CD8-positive, alpha-beta memory T cell (primary cell): Measurements from ENCODE around the gene KRTCAP2. TPM values are rescaled to one million over a fixed set of nuclear protein-coding genes. Genes with fewer than 3 reads are reported as not detected.

ENCODE experiments used
- CTCF ChIA-PET: fragments of 350-600 bp; sonication (Branson Sonifier 250); formaldehyde crosslinking; loops from one replicate; lab custom pipeline; 2021; ENCODE audit warnings: antibody characterized with exemption; lab: Charles Lee
- POLR2A ChIA-PET: fragments of 350-600 bp; sonication (Branson Sonifier 250); formaldehyde crosslinking; loops from one replicate; lab custom pipeline; 2021; ENCODE audit warnings: antibody characterized with exemption; lab: Charles Lee
- DNase-seq, 5 donors: peaks; one replicate each; pipeline versions ENCODE4 v3.0.0 to v3.0.0-alpha.2; 2020 to 2022; ENCODE audit warnings: mixed read lengths in 1 of 5
- H3K27ac ChIP-seq: one replicate; pipeline ENCODE4 v1.7.0; 2013; ENCODE audit warnings: low read depth, mild to moderate bottlenecking, low read length, moderate library complexity
- H3K27me3 ChIP-seq: 2 replicates; pipeline ENCODE4 v1.7.0; 2013; ENCODE audit warnings: low read length, mild to moderate bottlenecking; ENCODE audit not compliant: insufficient read depth, poor library complexity, severe bottlenecking
- H3K36me3 ChIP-seq: 2 replicates; pipeline ENCODE4 v1.7.0; 2013; ENCODE audit warnings: mild to moderate bottlenecking, low read length, moderate library complexity; ENCODE audit not compliant: insufficient read depth
- H3K4me1 ChIP-seq: 2 replicates; pipeline ENCODE4 v1.7.0; 2013; ENCODE audit warnings: mild to moderate bottlenecking, low read length, moderate library complexity; ENCODE audit not compliant: insufficient read depth
- H3K4me3 ChIP-seq: 2 replicates; pipeline ENCODE4 v1.7.0; 2013; ENCODE audit warnings: mild to moderate bottlenecking, low read length
- H3K9me3 ChIP-seq: 2 replicates; pipeline ENCODE4 v1.7.0; 2013; ENCODE audit warnings: mild to moderate bottlenecking, low read length
- H3K27ac Mint-ChIP-seq, 8 donors: one replicate each; pipeline ENCODE4 v1.8.0; 2020 to 2021; ENCODE audit warnings: mixed read lengths in 8 of 8, mild to moderate bottlenecking in 6 of 8, inconsistent platforms in 3 of 8, moderate library complexity in 3 of 8
- H3K27me3 Mint-ChIP-seq, 2 donors: one replicate each; pipeline ENCODE4 v1.8.0; 2020 to 2021; ENCODE audit warnings: mixed read lengths in 2 of 2, mild to moderate bottlenecking in 1 of 2, moderate library complexity in 1 of 2
- H3K36me3 Mint-ChIP-seq, 3 donors: one replicate each; pipeline ENCODE4 v1.8.0; 2020 to 2021; ENCODE audit warnings: mixed read lengths in 3 of 3, inconsistent platforms in 1 of 3, mild to moderate bottlenecking in 1 of 3
- H3K4me1 Mint-ChIP-seq, 3 donors: one replicate each; pipeline ENCODE4 v1.8.0; 2020 to 2021; ENCODE audit warnings: mixed read lengths in 3 of 3, inconsistent platforms in 1 of 3, mild to moderate bottlenecking in 1 of 3
- H3K4me3 Mint-ChIP-seq, 7 donors: one replicate each; pipeline ENCODE4 v1.8.0; 2020 to 2021; ENCODE audit warnings: mixed read lengths in 7 of 7, mild to moderate bottlenecking in 6 of 7, moderate library complexity in 4 of 7, inconsistent platforms in 2 of 7
- H3K9me3 Mint-ChIP-seq, 5 donors: one replicate each; pipeline ENCODE4 v1.8.0; 2020 to 2022; ENCODE audit warnings: mixed read lengths in 5 of 5, mild to moderate bottlenecking in 3 of 5, moderate library complexity in 2 of 5, inconsistent platforms in 1 of 5
- polyA plus RNA-seq: library from polyadenylated mRNA; unstranded; fragments of 300-500 nt; fragmentation: Illumina TruSeq; gene quantifications from one replicate; pipeline ENCODE4 v1.2.3, GENCODE V29; 2021
- total RNA-seq, 2 experiments: library from RNA; stranded (reverse); gene quantifications; one replicate each; pipeline ENCODE4 v1.2.3, GENCODE V29; 2021

Gene KRTCAP2
- total and polyA plus RNA-seq, 3 experiments from 2014 or later = 181 to 576 (median 207) TPM

GRCh38 chr1:155131856-155132255 is 41.2 kb downstream of the KRTCAP2 start:
- Histone ChIP-seq H3K4me1 (peaks cover 38% of the 10 kb centered on the region), H3K4me3 (no peak overlapping the region), H3K27ac (no peak overlapping the region), H3K9me3 (no peaks in the 10 kb centered on the region), H3K36me3 (no peaks in the 10 kb centered on the region), H3K27me3 (no peaks in the 10 kb centered on the region)
- H3K9me3 Mint-ChIP-seq = no peaks in the 10 kb centered on the region
- peak overlapping the region in 2 of 7 donors; percentile 16 to 37 for H3K4me3 Mint-ChIP-seq
- peaks cover 0 to 12% (median 0%) of the 10 kb centered on the region in 3 donors for H3K36me3 Mint-ChIP-seq
- peaks cover 35 to 46% (median 37%) of the 10 kb centered on the region in 3 donors for H3K4me1 Mint-ChIP-seq
- ChIA-PET CTCF (interaction anchor here (1.2 to 1.9 kb wide), 3 partner anchors 8 to 47 kb away, joined by 3 to 9 read pairs (median 4); partner anchors contain the start of genes DPM3 and KRTCAP2), POLR2A (no interaction called here)
- peak overlapping the region in 3 of 8 donors; percentile 12 to 50 (median 33) for H3K27ac Mint-ChIP-seq
- no peak for DNase-seq
- H3K27me3 Mint-ChIP-seq = peaks cover 19 to 29% of the 10 kb centered on the region in 2 donors

DNA sequence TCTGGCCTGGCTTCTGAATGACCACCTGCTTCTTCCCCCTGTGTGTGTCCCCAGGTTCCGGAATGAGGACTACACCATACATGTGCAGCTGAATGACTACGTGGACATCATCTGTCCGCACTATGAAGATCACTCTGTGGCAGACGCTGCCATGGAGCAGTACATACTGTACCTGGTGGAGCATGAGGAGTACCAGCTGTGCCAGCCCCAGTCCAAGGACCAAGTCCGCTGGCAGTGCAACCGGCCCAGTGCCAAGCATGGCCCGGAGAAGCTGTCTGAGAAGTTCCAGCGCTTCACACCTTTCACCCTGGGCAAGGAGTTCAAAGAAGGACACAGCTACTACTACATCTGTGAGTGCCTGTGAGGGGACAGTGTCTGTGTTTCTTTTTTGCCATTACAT is 41.8 kb downstream of the KRTCAP2 start:
- no peaks in the 10 kb centered on the region for H3K36me3 ChIP-seq
- no peaks in the 10 kb centered on the region for H3K27me3 ChIP-seq
- H3K4me1 ChIP-seq = peaks cover 40% of the 10 kb centered on the region
- Mint-ChIP-seq H3K27ac (no peak overlapping the region), H3K36me3 (peaks cover 0 to 10% (median 0%) of the 10 kb centered on the region in 3 donors), H3K4me3 (peak overlapping the region in 2 of 7 donors; percentile 16 to 37), H3K4me1 (peaks cover 35 to 46% (median 38%) of the 10 kb centered on the region in 3 donors), H3K9me3 (no peaks in the 10 kb centered on the region), H3K27me3 (peaks cover 19 to 31% of the 10 kb centered on the region in 2 donors)
- CTCF ChIA-PET = interaction anchor here (1.2 to 1.9 kb wide), 3 partner anchors 9 to 46 kb away, joined by 3 to 9 read pairs (median 4); partner anchors contain the start of genes DPM3 and KRTCAP2
- no peak for DNase-seq
- H3K4me3 ChIP-seq = no peak overlapping the region
- POLR2A ChIA-PET = no interaction called here
- H3K9me3 ChIP-seq = no peaks in the 10 kb centered on the region
- no peak overlapping the region for H3K27ac ChIP-seq

DNA sequence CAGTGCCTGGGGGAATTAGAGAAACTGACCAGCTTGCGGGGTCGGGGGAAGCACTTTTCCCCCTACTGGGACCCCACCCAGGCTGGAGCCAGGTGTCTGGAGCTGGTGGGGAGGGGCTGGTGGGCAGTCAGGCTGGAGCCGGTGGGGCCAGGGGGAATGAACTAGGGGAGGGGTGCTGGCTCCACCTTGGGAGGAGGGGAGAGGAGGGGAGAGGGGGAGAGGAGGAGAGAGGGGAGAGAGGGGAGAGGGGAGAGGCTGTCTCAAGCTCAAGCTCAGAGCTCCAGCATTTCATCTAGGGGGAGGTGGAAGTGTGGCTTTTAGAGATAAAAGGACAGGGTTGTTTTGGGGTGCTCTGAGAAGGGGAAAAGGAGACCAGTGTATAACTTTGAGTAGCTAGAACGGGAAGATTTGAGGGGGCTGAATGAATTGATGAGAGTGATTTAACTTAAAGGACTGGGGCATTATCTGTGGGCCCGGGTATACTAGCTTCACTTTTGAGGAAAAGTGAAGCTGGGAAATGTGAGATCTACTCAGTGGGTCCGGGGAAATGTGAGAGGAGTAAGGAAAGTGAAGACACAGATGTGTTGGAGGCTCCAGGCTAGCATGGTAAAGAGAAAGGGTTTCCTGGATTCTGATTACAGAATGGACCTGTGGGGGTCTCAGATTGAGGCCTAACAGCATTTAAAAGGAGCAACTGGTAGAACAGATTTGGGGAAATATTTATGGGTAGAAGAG is 42.7 kb downstream of the KRTCAP2 start:
- POLR2A ChIA-PET = no interaction called here
- H3K4me1 Mint-ChIP-seq = peaks cover 32 to 41% (median 33%) of the 10 kb centered on the region in 3 donors
- H3K9me3 ChIP-seq = no peaks in the 10 kb centered on the region
- H3K4me1 ChIP-seq = peaks cover 41% of the 10 kb centered on the region
- no peaks in the 10 kb centered on the region for H3K9me3 Mint-ChIP-seq
- CTCF ChIA-PET = interaction anchor here (1.2 to 3.0 kb wide), 4 partner anchors 39 to 46 kb away, joined by 3 to 12 read pairs (median 6); partner anchors contain the start of gene KRTCAP2
- peak overlapping the region; percentile 6 for H3K27ac ChIP-seq
- H3K27ac Mint-ChIP-seq = peak overlapping the region in 2 of 8 donors; percentile 13 to 77
- peaks cover 0 to 4% (median 0%) of the 10 kb centered on the region in 3 donors for H3K36me3 Mint-ChIP-seq
- H3K27me3 ChIP-seq = no peaks in the 10 kb centered on the region
- DNase-seq = no peak
- H3K4me3 ChIP-seq = no peak overlapping the region
- peak overlapping the region in 1 of 7 donors; percentile 37 for H3K4me3 Mint-ChIP-seq
- H3K27me3 Mint-ChIP-seq = peaks cover 16 to 31% of the 10 kb centered on the region in 2 donors
- H3K36me3 ChIP-seq = no peaks in the 10 kb centered on the region

DNA sequence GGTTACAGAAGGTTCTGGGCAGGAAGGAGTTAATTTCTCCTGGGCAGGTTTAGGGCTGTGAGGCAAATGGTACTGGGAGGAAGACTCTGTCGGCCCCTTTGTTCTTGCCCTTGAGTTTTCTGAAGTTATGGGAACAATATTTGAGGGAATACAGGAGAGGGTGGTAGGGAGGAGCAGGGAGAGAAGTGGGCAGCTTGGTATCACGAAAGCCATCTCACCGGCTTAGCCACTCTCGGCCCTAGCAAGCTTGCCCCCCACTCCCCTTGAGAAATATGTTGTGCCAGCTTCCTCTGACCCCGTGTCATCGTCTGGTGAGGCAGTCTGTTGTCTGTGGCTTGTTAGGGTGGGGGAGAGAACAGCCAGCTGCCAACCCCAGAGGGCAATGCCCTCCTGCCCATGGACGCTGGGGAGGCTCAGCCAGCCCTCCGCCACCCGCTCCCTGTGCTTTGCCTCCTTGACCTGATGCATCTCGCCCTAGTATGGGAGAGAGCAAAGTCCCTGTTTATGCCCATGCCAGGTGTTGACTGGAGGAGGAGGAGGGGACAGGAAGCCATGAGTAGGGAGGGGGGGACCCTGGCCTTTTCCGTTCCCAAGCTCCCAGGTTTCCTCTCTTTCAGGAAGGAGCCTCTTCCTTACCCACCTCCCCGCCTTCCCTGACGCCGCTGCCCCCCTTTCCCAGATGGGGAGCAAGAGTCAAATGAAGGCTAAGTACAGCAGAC is 44.2 kb downstream of the KRTCAP2 start:
- Histone ChIP-seq H3K9me3 (no peaks in the 10 kb centered on the region), H3K36me3 (no peaks in the 10 kb centered on the region), H3K4me1 (peaks cover 34% of the 10 kb centered on the region), H3K4me3 (peak overlapping the region; percentile 58), H3K27ac (no peak overlapping the region), H3K27me3 (no peaks in the 10 kb centered on the region)
- ChIA-PET CTCF (interaction anchor here (0.9 to 3.0 kb wide), 6 partner anchors 14 to 67 kb away, joined by 3 to 12 read pairs (median 4); partner anchors contain the start of gene KRTCAP2), POLR2A (no interaction called here)
- Mint-ChIP-seq H3K27ac (peak overlapping the region in 4 of 8 donors; percentile 13 to 81 (median 61)), H3K4me1 (peaks cover 23 to 30% (median 23%) of the 10 kb centered on the region in 3 donors), H3K27me3 (peaks cover 16 to 34% of the 10 kb centered on the region in 2 donors), H3K9me3 (no peaks in the 10 kb centered on the region), H3K4me3 (peak overlapping the region; percentile 68 to 89 (median 79)), H3K36me3 (no peaks in the 10 kb centered on the region)
- DNase-seq = peak in 1 of 5 donors; percentile 31

DNA sequence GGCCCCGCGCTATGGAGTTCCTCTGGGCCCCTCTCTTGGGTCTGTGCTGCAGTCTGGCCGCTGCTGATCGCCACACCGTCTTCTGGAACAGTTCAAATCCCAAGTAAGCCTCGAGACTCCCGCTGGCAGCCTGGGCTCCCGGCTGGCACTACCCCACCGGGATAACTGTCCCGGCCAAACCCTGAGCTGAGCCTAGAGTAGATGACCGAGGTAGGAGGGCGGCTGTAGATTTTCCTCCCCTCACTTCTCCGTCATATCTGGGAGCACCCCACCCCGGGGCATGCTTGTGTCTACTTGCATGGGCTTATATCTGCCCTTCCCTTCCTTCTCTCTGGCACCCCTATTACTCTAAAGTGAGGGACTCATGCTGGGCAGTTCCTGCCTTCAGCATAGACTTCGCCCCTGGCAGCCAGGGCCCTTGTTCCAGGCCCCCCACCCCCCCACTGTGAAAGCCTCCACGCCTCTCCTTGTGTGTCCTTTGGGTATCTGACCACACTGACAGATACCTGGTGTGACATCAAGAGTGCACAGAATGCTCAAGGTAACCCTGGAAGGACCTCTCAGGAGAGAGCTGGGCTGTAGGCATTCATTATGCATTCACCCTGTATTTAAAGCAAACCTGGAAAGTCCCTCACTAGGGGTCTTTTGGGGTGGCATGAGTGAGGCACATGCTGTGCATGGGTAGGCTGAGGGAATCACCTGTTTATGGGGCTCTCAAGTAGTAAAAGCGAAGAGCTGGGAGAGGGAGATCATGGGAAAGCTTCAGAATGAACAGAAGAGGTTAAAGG is 44.9 kb downstream of the KRTCAP2 start:
- peak overlapping the region in 5 of 8 donors; percentile 13 to 71 (median 47) for H3K27ac Mint-ChIP-seq
- no peak for DNase-seq
- no peaks in the 10 kb centered on the region for H3K9me3 Mint-ChIP-seq
- Histone ChIP-seq H3K9me3 (no peaks in the 10 kb centered on the region), H3K27me3 (no peaks in the 10 kb centered on the region), H3K4me3 (peak overlapping the region; percentile 58), H3K4me1 (peaks cover 34% of the 10 kb centered on the region), H3K36me3 (no peaks in the 10 kb centered on the region), H3K27ac (peak overlapping the region; percentile 55)
- peak overlapping the region; percentile 68 to 89 (median 79) for H3K4me3 Mint-ChIP-seq
- H3K4me1 Mint-ChIP-seq = peaks cover 23 to 30% (median 23%) of the 10 kb centered on the region in 3 donors
- no peaks in the 10 kb centered on the region for H3K36me3 Mint-ChIP-seq
- H3K27me3 Mint-ChIP-seq = peaks cover 16 to 34% of the 10 kb centered on the region in 2 donors
- CTCF ChIA-PET = interaction anchor here (0.9 to 3.0 kb wide), 6 partner anchors 15 to 67 kb away, joined by 3 to 12 read pairs (median 4); partner anchors contain the start of gene KRTCAP2
- POLR2A ChIA-PET = no interaction called here

DNA sequence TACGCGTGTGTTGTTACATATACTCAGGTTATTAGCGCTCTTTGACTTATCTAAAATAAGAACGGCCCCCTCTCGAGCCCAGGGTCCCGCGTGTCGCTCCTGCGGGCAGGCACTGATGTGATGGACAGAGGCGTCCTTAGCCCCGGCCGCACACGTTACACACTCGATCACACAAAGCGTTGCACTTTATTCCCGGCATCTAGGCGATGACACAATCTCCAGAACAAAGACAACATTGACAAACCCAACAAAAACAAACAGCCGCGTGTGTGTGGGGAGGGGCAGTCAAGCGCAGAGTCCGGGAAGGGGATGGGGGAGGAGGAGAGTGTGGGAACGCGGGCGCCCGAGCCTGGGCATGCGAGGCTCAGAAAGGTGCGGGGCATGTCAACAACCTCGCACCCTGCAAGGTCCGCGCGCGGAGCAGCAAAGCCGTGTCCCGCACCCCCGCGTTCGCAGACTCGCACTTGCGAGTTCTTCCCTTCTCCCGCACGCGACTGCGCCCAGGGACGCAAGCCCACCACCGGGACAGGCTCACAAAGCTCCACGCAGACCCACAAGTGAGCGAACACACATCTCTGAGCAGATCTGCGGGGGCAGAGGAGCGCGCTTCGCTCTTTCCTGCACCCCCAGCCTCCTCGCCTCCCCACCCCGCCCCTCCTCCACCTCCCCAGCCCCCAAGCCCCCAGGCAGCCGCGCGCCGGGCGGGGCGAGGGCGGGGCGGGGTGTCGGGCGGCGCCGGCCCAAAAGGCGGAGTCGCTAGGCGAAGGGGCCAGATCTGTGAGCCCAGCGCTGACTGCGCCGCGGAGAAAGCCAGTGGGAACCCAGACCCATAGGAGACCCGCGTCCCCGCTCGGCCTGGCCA is 45.8 kb downstream of the KRTCAP2 start, which contains the start of gene EFNA1:
Gene EFNA1 (plus strand): TSS at position 772 of the 862 bp plus-strand sequence. CDS start 102 bp downstream, outside the sequence.
- peak within 1 kb of the TSS; percentile 78 to 93 (median 89) for H3K4me3 Mint-ChIP-seq
- H3K36me3 ChIP-seq = no peaks in the 10 kb centered on the region
- peaks cover 23 to 30% (median 23%) of the 10 kb centered on the region in 3 donors for H3K4me1 Mint-ChIP-seq
- CTCF ChIA-PET = interaction anchor here (1.5 to 3.0 kb wide), 3 partner anchors 16 to 36 kb away, joined by 3 to 12 read pairs (median 5); no protein-coding TSS in a partner anchor
- H3K9me3 ChIP-seq = no peaks in the 10 kb centered on the region
- DNase-seq = peak; percentile 22 to 63 (median 42)
- H3K27me3 ChIP-seq = no peaks in the 10 kb centered on the region
- H3K27ac Mint-ChIP-seq = peak within 1 kb of the TSS in 6 of 8 donors; percentile 13 to 77 (median 68)
- peak within 1 kb of the TSS; percentile 55 for H3K27ac ChIP-seq
- no peaks in the 10 kb centered on the region for H3K36me3 Mint-ChIP-seq
- peaks cover 34% of the 10 kb centered on the region for H3K4me1 ChIP-seq
- peaks cover 16 to 34% of the 10 kb centered on the region in 2 donors for H3K27me3 Mint-ChIP-seq
- POLR2A ChIA-PET = no interaction called here
- H3K9me3 Mint-ChIP-seq = no peaks in the 10 kb centered on the region
- peak within 1 kb of the TSS; percentile 64 for H3K4me3 ChIP-seq
